Measurements from ENCODE around the gene R3HDML.
"Not testable (repeated sequence)": the region's sequence is repeated elsewhere in the genome, so short reads cannot be mapped to it uniquely, and the experiment has no call there.

Gene R3HDML

DNA sequence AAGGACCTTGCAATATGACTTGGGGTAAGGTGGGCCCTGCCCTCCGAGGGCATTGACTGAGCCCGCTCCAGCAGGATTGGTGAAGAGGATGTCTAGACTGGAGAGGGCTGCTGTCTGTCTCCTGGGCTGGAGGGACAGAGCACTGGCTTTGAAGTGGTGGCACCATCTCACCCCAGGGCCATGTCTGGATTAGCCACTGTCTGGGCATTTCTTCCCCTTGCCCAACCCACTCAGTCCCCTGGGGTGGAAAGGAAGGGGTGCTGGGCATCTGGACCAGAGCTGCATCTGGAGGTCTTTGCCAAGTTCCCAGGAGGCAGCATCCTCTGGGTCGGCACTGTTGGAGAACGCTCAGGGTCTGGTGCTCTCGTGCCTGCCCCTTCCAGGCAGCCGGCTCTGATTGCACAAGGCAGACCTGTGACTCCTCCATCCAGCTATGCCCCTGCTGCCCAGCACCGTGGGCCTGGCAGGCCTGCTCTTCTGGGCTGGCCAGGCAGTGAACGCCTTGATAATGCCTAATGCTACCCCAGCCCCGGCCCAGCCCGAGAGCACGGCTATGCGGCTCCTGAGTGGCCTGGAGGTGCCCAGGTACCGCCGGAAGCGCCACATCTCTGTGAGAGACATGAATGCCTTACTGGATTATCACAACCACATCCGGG, at the start of gene R3HDML:
TSS of gene R3HDML (plus strand) at position 319 of the 656 bp plus-strand sequence. CDS start at position 434, 115 bp downstream.
- DNase-seq (ENCODE audit: low spot score) = no peak

DNA sequence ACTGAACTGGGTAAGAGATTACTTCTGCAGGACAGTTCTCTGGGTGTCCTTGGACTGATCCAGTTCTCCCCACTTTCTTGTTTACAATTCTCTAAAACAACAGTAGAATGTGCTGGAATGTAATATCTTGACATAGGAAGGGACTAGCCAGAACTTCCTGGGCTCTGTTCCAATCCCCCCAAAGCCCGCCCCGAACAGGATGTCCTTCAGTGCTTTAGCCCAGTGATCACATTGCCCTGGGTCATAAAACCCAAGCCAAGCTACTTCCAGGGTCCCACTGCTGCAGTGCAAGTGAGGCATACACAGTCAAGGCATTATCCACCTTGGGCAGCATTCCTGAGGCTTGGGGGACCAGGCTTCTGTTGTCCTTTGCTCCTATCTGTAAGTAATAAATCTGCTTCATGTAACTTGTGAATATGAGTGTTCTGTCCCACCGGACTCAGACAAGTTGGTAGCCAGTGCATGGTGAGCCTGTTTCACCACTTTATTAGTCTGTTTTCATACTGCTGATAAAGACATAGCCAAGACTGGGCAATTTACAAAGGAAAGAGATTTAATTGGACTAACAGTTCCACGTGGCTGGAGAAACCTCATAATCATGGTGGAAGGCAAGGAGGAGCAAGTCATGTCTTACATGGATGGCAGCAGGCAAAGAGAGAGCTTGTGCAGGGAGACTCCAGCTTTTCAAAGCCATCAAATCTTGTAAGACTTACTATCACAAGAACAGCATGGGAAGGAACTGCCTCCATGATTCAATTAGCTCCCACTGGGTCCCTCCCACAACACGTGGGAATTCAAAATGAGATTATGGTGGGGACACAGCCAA, 49.4 kb upstream of the R3HDML start:
- peak; percentile 39 for DNase-seq (ENCODE audit: low spot score)

DNA sequence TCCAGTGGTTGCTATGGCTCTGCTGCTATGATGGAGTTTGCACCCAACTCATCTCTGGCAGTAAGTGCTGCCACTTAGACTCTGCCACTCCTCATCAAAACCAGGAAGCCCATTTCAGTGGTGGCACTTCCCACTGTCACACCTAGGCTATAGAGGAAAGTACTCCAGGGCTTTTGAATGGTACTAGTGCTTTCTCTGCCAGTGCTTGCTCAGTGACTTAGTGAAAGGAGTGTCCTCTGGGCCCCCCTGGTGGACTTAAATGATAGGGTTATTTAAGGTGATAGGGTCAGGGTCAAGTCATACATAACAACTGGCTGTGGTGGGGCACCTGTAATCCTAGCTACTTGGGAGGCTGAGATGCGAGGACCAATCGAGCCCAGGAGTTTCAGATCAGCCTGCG, 48.6 kb upstream of the R3HDML start:
- no peak for DNase-seq (ENCODE audit: low spot score)

DNA sequence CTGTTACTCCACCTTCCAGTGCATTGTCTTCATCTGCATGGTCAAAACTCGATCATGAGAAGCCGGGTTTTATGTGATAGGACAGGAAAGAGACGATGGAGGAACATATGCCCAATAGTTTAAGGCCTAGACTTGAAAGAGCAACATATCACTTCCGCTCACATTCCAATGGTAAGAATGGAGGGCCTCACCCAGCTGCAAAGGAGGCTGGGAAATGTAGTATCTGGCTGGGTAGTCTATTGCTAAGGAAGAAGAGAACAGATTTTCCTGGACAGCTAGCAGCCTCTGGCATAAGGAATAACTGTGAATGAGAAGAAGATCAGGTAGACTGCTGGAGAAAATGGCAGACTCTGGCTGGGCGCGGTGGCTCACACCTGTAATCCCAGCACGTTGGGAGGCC, 45.1 kb upstream of the R3HDML start:
- no peak for DNase-seq (ENCODE audit: low spot score)

GRCh38 chr20:44296011-44296410, 40.8 kb upstream of the R3HDML start:
- DNase-seq (ENCODE audit: low spot score) = no peak

- no peak for DNase-seq (ENCODE audit: low spot score)
These were observed 39.1 kb upstream of the R3HDML start for GRCh38 chr20:44297721-44298120.

GRCh38 chr20:44299011-44299535, 37.8 kb upstream of the R3HDML start:
- DNase-seq (ENCODE audit: low spot score) = not testable (repeated sequence)

GRCh38 chr20:44301285-44301684, 35.6 kb upstream of the R3HDML start:
- DNase-seq (ENCODE audit: low spot score) = no peak

GRCh38 chr20:44302026-44302669, 34.7 kb upstream of the R3HDML start:
- DNase-seq (ENCODE audit: low spot score) = no peak

GRCh38 chr20:44302736-44303135, 34.1 kb upstream of the R3HDML start:
- DNase-seq (ENCODE audit: low spot score) = no peak

DNA sequence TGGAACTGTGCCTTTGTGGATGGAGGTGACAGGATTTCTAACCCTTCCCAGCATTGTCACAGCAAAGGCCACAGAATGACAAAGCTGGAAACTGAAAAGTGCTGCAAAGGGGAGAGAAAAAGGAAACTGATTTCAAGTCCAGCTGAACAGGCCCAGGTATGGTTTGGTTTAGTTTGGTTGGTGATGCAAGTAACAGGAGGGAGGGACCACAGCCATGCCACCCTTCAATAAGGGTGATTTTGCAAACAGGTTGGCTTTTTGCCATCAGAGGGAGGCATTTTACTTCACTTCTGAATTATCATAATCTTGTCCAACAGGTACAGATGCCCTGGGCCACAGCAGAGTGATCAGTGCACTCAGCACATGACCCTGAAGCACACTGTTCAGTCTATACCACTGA, 32.5 kb upstream of the R3HDML start:
- DNase-seq (ENCODE audit: low spot score) = no peak

GRCh38 chr20:44306927-44307326, 29.9 kb upstream of the R3HDML start:
- no peak for DNase-seq (ENCODE audit: low spot score)

GRCh38 chr20:44309763-44310663, 26.8 kb upstream of the R3HDML start:
- DNase-seq (ENCODE audit: low spot score) = peak; percentile 18

- peak; percentile 97 for DNase-seq (ENCODE audit: low spot score)
These were observed 25.9 kb upstream of the R3HDML start, which contains the start of gene FITM2 for GRCh38 chr20:44310664-44311639. TSS of gene FITM2 (minus strand) at chr20:44311202. CDS start at chr20:44311148, 54 bp downstream.

GRCh38 chr20:44314870-44315269, 22.0 kb upstream of the R3HDML start:
- DNase-seq (ENCODE audit: low spot score) = no peak

- no peak for DNase-seq (ENCODE audit: low spot score)
These were observed 16.9 kb upstream of the R3HDML start for GRCh38 chr20:44319839-44320422.

DNA sequence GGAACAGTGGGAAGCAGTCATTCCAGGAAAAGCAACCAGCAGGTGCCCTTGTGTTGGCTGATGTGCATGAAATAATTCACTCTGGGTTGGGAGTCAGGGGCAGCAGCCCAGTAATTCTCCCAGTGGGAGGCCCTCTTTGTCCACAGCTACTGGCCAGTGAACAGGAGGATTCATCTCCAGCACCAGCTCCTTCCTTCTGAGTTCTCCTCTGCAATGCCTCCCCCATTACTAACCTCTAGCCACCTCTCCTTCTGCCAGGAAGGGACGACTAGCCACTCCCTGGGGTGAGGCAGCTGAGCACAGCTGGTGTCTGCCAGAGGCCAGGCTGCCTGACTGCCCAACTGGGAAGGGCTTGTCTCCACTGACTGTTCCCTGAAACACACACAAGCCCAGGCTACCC, 12.5 kb upstream of the R3HDML start:
- DNase-seq (ENCODE audit: low spot score) = no peak

DNA sequence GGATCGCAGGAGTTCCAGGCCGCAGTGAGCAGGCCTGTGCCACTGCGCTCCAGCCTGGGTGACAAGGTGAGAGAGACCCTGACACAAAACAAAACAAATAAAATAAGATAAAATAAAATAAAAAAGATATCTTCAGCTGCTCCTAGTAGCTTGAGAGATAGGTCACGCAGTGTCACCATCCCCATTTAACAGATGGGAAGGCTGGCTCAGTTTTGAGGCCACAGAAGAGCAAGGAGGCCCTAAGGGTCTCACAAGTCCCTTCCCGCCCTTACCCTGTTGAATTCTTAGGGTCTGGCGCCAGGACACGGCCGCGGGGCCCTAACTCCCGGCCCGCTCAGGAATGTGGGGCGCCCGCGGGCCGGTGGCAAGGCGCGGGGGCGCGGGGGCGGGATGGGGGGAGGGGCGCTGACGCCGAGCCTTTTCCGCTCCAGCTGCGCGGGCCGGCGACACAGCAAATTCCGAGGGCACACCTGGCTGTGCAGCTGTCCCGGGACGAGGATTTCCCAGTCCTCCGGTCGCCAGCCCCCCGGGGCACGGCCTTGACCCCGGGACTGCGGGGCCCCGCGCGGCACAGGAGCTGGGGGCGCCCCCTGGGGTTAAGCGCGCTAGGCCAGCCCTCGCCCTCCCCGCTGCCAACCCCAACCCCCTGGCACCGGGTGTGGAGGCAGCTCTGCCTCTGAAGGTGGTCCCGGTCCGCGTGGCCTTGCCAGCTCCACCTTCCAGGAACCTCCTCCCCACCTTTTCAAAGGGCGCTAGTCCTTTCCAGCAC, 10.3 kb upstream of the R3HDML start:
- DNase-seq (ENCODE audit: low spot score) = no peak

DNA sequence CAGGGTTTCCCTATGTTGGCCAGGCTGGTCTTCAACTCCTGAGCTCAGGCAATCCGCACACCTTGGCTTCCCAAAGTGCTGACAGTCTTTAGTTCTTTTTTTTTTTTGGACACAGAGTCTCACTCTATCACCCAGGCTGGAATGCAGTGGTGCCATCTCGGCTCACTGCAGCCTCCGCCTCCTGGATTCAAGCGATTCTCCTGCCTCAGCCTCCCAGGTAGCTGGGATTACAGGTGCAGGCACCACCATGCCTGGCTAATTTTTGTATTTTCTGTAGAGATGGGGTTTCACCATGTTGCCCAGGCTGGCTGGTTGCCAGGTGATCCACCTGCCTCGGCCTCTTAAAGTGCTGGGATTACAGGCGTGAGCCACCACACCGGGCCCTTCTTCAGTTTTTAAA, 9.1 kb upstream of the R3HDML start:
- DNase-seq (ENCODE audit: low spot score) = not testable (repeated sequence)
